ENCODE results near the gene JUND. TPM values are rescaled to one million over a fixed set of nuclear protein-coding genes. Genes with fewer than 3 reads are reported as not detected.

The JUND gene
- total and polyA plus RNA-seq, 2 of the 4 experiments (the other 2 are of a cell fraction): 14.2 to 77.2 TPM

DNA sequence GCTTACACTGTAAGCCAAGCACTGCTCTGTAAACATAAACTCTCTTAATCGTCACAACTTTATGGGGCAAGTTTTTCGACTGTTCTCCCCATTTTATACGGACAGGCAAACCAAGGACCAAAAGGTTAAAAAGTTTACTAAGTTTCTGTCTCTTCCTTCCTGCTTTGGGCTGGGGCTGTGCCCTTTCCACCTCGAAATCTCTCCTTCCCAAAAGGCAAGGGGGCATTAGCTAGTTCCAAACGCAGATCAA, 2.2 kb downstream of the JUND start (continued):
- TF ChIP-seq CTCF (conservative IDR thresholded peaks at IDR 0.05; ENCODE audit: low read depth, low read length): no peak
- TF ChIP-seq RAD21 (IDR thresholded peaks at IDR 0.05; ENCODE audit: low read length): no peak
- TF ChIP-seq USF2 (IDR thresholded peaks at IDR 0.05; ENCODE audit: low read depth, low read length): no peak
